Activated CD4-positive, CD25-positive, alpha-beta regulatory T cell treated with anti-CD3 and anti-CD28 coated beads, Interleukin-2, amount 50 U/mL, for 24 hours (primary cell): ENCODE results near the gene NAA80.

Source experiments
- ATAC-seq, 2 donors: fragments of 150-1000 bp; cut with Tn5 transposase; one replicate each; pipeline ENCODE4 v1.10.0; 2021; ENCODE audit warnings: mild to moderate bottlenecking in 1 of 2, moderate library complexity in 1 of 2

NAA80 gene, protein sequence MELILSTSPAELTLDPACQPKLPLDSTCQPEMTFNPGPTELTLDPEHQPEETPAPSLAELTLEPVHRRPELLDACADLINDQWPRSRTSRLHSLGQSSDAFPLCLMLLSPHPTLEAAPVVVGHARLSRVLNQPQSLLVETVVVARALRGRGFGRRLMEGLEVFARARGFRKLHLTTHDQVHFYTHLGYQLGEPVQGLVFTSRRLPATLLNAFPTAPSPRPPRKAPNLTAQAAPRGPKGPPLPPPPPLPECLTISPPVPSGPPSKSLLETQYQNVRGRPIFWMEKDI

DNA sequence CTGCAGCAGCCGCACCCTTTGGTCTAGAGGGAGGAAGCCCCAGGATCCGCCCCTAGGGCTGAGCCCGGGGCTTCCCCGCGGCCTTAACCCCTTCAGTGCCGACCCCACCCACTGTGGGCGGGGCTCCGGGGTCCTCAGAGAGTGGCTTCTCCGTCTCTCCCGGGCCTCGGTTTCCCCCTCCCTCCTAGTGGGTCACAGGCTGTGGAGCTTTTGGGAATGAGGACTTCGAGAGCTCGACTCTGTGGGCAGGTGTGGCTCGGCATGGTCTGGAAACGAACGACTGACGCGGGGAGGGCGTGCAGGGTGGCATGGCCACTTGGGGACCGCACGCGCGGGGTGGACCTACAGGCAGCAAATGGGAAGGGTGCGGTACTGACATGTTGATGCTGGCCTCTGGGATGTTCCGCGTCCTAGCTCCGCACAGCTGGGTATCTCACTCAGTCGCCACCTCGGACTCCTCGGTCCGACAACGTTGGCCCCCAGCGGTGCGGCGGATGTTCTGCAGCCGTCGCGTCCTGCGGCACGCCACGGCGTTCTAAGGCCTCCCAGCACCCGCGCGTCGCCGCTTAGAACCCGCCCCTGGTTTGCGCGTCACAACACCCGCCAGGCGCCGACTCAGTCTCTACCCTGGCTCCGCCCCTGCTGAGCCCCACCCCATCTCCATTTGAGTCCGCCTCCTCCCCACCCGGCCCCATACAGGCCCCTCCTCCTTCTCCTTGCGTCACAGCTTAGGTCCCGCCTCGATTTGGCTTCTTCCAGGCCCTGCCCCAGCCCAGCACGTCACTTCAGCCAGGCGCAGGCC lies at the start of gene NAA80, which contains the start of gene HYAL3:
Gene NAA80 (minus strand): TSS at position 570 of the 802 bp plus-strand sequence. CDS start 1,942 bp downstream, outside the sequence.
Gene HYAL3 (minus strand): TSS at position 570 of the 802 bp plus-strand sequence. CDS start 3,803 bp downstream, outside the sequence.
- ATAC-seq, result peak; percentile 86 to 89

DNA sequence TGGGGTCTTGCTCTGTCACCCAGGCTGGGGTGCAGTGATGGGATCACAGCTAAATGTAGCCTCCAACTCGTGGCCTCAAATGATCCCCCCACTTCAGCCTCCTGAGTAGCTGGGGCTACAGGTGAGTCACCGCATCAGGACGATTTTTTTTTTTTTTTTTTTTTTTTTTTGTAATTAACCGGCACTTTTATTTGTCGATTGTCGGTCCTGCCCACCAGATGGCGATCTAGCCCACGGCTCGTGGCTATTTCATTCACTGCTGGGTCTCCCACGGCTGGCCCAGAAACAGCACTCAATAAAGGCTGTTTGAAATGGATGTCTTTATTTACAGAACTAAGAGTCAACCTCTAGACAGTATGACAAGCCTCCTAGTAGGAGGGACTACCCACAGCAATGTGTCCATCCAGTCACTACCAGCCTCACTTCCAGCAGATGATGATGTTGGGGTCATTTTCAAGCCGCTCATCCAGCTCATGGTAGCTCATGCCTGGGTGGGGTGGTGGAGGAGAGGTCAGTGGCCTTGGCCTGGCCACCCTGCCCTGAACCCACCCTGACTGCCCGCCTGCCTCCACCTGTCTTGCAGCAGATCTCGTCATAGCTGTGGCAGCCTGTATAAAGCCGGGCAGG lies 48.1 kb upstream of the NAA80 start:
- ATAC-seq, result peak; percentile 6 to 10

DNA sequence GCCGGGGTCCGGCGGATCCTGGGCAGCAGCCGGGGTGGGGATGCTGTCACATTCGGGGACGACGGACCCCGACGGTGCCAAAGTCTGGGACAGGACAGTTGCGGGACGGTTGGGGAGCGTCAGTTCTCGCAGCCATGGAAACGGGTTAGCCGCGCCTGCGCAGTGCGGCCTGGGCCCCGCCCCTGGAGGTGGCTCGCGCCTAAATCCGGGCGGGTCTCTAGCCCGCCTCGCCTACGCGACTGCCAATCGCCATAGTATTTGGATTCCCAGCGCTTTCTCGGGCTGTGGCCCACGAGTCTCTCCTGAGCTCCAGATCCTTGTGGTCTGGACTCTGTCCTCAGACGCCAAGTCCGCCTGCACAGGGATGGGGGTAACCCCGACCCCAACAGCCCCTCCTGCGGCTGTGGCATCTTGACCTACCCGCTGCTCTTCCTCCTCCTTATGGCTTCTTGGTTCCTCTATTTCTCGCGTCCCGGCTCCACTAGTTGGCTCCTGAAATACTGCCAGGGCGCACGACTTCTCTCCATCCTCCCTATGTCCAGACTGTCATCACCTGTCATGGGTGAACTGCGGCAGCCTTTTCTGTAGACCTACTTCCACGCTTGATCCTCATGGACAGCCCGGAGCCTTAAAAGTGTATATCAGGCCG lies 46.5 kb upstream of the NAA80 start, which contains the start of gene ZMYND10:
Gene ZMYND10 (minus strand): TSS at position 147 of the 649 bp plus-strand sequence. CDS start 153 bp downstream, outside the sequence.
- ATAC-seq, result peak; percentile 12 to 29

DNA sequence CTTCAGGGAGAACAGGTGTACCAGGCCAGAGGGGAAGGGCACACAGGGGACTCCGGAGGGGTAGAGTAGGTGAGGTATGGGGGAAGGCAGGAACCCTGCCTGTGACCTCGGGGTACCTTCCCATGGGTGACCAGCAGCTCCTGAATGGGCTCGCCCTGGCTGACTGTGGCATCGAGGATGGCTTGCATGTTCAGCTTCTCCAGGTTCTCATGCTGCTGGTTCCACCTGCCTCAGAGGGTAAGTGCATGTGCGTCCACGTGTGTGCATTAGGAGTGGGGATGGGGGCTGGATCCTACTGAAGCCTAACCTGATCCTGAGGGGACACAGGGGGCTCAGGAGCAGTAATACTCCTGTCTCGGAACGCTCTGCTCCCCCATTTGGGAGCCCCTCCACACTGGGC lies 45.8 kb upstream of the NAA80 start:
- ATAC-seq, result no peak

GRCh38 chr3:50342813-50343633 lies 43.8 kb upstream of the NAA80 start:
- ATAC-seq, result no peak

DNA sequence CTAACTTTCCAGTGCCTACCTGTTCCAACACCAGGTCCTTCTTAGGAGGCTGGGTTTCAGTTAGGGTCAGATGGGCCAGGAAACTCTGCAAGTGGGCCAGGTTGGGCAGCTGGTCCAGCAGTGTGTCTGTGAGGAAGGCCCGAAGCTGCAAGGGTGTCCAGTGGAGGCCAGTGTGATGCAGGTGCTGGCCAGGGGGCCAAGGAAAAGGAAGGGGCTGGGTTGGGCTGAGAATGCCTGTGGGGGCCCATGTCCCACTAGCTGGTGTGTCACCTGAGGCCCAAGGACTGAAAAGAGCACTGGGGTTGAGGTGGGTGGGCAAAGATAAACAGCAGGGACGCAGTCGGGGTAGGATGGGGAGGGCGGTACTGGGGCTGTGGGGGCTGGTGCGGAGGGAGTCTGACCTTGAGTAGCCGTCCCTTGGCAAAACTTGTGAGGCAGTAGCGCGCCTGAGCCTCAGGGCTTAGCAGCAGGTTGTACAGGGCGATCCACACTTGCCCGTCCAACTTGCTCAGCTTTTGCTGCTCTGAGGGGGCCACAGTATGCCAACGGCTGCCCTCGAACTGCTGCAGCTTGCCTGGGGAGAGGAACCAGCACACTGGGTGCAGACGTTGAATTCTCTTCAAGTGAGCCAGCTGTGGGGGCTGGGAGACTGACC lies 42.9 kb upstream of the NAA80 start:
- ATAC-seq, result no peak

DNA sequence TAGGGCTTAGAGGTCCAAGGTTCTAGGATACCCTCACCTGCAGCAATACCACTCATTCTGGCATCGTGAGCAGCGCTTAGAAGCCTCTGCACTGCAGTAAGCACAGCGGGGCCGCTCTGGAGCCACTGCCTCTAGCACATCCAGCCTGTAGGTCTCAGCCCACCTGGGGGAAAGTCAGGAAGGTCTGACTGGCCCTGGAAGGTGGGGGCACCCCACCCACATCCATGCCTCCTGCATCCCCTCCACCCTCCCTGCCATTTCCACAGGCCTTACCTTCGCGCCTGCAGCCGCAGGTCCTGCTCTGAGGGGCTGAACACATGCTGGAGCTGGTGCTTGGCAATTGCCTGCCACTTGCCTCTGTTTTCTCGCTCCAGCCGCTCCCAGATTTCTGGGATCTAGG lies 42.3 kb upstream of the NAA80 start:
- no peak for ATAC-seq

- ATAC-seq, result peak; percentile 12 to 17
Observed at GRCh38 chr3:50340448-50341329, 41.5 kb upstream of the NAA80 start, which contains the start of gene RASSF1. Gene RASSF1, minus strand, starts transcription at chr3:50340836. Its CDS starts 31 bp downstream, at chr3:50340805.

DNA sequence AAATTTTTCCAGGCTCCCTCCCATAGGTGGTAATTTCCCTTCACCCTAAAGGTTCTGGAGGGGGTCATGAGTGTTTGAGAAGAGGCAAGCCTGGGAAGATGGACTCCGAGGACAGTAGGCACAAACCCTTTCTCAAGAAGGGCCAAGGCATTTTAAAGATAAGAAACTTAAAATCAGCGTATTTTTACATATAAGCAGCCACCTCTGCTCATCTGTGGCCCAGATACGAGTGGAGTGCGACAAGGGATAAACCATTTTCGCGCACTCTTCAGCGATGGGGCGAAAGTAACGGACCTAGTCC lies 40.9 kb upstream of the NAA80 start:
- ATAC-seq, result no peak

- ATAC-seq, result no peak
Observed at GRCh38 chr3:50339485-50340146, 40.4 kb upstream of the NAA80 start.

- no peak for ATAC-seq
Observed at GRCh38 chr3:50338965-50339364, 39.8 kb upstream of the NAA80 start.

DNA sequence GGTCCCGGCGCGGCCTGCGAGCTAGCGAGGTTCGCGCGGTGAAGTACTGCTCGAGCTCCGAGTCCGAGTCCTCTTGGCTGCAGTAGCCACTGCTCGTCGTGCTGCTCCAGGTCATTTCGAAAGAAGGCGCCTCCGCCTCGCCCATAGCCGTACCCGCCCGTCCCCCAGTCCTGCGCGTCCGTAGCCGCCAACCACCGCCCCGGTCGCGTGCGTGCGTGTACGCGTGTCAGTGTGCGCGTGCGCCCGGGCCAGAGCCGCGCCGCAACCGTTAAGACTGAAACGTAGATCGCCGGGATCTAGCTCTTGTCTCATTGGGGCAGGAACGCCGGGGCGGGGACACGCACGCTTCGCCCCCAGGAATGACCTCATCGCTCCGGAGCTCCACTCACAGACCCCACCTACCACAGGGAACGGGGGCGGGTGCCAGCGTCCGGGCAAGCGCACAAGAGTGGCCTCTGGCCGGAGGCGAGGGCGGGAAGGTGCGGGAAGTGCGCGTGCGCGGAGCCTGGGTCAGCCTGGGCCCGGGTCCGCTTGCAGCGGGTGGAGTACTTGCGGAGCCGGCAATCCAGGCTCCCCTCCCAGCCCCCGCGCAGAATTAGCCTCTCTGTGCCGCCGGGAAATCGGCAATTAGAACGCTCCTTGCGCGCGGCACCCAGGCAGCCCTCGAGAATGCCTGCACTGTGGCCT lies 38.1 kb upstream of the NAA80 start:
- peak; percentile 83 to 84 for ATAC-seq

DNA sequence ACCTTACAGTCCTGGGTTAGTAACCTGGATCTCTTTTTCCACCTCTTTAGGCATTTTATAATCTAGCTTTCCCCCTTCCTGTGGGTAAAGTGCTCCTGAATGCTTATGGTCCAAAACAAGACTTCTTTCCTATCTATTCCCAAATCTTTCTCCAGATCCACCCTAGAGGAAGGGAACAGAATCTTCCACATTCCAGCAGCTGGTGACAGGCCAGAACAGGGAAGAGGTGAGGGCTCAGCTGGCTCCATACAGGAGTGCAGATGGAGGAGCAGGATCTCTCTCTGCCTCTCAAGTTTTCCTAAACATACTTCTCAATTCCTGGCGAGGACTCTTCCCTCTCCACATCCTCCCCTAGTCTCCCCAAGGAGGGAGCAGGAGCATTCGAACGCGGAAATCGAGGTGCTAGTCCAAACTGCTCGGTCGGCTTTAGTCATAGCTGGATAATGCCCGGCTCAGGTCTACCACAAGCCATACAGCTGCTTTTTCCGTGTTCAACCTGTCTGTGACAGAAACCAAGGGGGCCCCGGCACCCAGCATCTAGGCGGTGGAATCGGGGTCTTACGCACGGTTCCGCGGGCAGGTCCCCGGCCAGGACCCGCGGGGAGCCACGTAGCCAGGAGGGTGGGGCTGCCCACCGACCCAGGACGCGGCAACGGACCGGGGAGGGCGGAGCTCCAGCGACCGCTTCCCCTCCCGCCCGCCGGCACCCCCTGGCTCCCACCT lies 37.4 kb upstream of the NAA80 start:
- peak; percentile 34 to 36 for ATAC-seq

- no peak for ATAC-seq
Observed at GRCh38 chr3:50334339-50335075, 35.3 kb upstream of the NAA80 start.

- no peak for ATAC-seq
Observed at GRCh38 chr3:50333744-50334328, 34.6 kb upstream of the NAA80 start.

GRCh38 chr3:50331364-50331907 lies 32.2 kb upstream of the NAA80 start:
- ATAC-seq, result no peak

DNA sequence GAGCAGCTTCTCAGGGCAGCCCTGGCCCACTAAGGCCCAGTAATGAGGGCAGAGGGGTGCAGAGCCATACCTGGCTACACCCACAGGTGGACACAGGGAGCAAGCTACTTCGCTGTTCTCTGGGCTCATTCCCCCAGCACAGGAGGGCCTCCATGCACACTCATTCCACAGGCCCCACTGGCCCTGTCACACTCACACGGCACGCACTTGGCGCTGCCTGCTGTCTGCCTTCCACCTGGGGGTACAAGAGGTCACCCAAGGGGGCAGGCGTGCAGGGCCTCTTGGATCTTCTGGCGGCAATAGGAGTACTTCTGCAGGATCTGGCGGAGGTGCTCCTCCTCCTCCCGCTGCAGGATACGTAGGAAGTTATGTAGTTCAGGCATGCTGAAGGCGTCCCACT lies 31.1 kb upstream of the NAA80 start:
- no peak for ATAC-seq
